Stomach (tissue), 4 donors: Measurements from ENCODE around the gene FANK1.

Experiments
- CTCF ChIP-seq, 7 experiments: fragments of 450-650 bp in 4 of 7; fragments of 200-600 bp in 3 of 7; sonication (generic) in 3 of 7; IDR thresholded peaks; one replicate each; pipeline ENCODE4 v1.5.1; 2016 to 2019; ENCODE audit warnings: antibody characterized with exemption in 7 of 7, control low read depth in 2 of 7, mild to moderate bottlenecking in 1 of 7
- POLR2A ChIP-seq, 4 donors: fragments of 450-650 bp; IDR thresholded peaks; one replicate each; pipeline ENCODE4 v1.6.1; 2016; ENCODE audit warnings: antibody characterized with exemption in 4 of 4, control low read depth in 2 of 4, mild to moderate bottlenecking in 1 of 4, moderate library complexity in 1 of 4
- POLR2AphosphoS5 ChIP-seq, 3 donors: sonication (generic); formaldehyde crosslinking; IDR thresholded peaks; one replicate each; pipeline ENCODE4 v1.6.1; 2016; ENCODE audit warnings: antibody characterized with exemption in 3 of 3

- TF ChIP-seq CTCF (IDR thresholded peaks at IDR 0.05) (no peak), POLR2A (IDR thresholded peaks at IDR 0.05) (no peak), POLR2AphosphoS5 (IDR thresholded peaks at IDR 0.05) (no peak)
Measured at GRCh38 chr10:126004752-126005151, 108.4 kb downstream of the FANK1 start.
